GM23338 (cell line): Measurements from ENCODE around the gene PROCR. TPM values are rescaled to one million over a fixed set of nuclear protein-coding genes. Genes with fewer than 3 reads are reported as not detected.
"Not testable (repeated sequence)": the region's sequence is repeated elsewhere in the genome, so short reads cannot be mapped to it uniquely, and the experiment has no call there.

Experiments used
- ATAC-seq: fragments of 200-7000 bp; cut with Tn5 transposase; 3 replicates; pipeline ENCODE4 v1.9.1; 2020
- DNase-seq: peaks from one replicate; pipeline ENCODE4 v3.0.0-alpha.2; 2015; ENCODE audit warnings: low spot score
- H2AFZ ChIP-seq: fragments of 200-600 bp; sonication (generic); 2 replicates; pipeline ENCODE4 v1.8.0; 2016; ENCODE audit warnings: antibody characterized with exemption, mild to moderate bottlenecking, moderate library complexity
- H3F3A ChIP-seq: fragments of 200-600 bp; sonication (generic); replicated peaks from 2 replicates; pipeline ENCODE4 v1.8.0; 2017; ENCODE audit warnings: antibody characterized with exemption, mixed run types, low read depth
- H3K27ac ChIP-seq: fragments of 200-600 bp; sonication (generic); 2 replicates; pipeline ENCODE4 v1.6.1; 2016; ENCODE audit warnings: low read depth
- H3K27me3 ChIP-seq: fragments of 200-600 bp; sonication (generic); 2 replicates; pipeline ENCODE4 v1.8.0; 2016; ENCODE audit warnings: mild to moderate bottlenecking, mixed run types, moderate library complexity; ENCODE audit not compliant: insufficient read depth
- H3K36me3 ChIP-seq: fragments of 200-600 bp; sonication (generic); 2 replicates; pipeline ENCODE4 v1.8.0; 2016; ENCODE audit warnings: mild to moderate bottlenecking; ENCODE audit not compliant: insufficient read depth
- H3K4me1 ChIP-seq: fragments of 200-600 bp; sonication (generic); 2 replicates; pipeline ENCODE4 v1.8.0; 2016; ENCODE audit warnings: mild to moderate bottlenecking, moderate library complexity; ENCODE audit not compliant: insufficient read depth
- H3K4me2 ChIP-seq: fragments of 200-600 bp; sonication (generic); 2 replicates; pipeline ENCODE4 v1.7.1; 2017; ENCODE audit warnings: mixed run types
- H3K4me3 ChIP-seq: fragments of 200-600 bp; sonication (generic); 2 replicates; pipeline ENCODE4 v1.6.1; 2016; ENCODE audit warnings: mixed run types
- H3K79me2 ChIP-seq: fragments of 200-600 bp; sonication (generic); replicated peaks from 2 replicates; pipeline ENCODE4 v1.8.0; 2017; ENCODE audit warnings: mild to moderate bottlenecking; ENCODE audit not compliant: insufficient read depth
- H3K9me2 ChIP-seq: fragments of 200-600 bp; sonication (generic); 2 replicates; pipeline ENCODE4 v1.8.0; 2017; ENCODE audit not compliant: insufficient read depth
- H4K20me1 ChIP-seq: fragments of 200-600 bp; sonication (generic); replicated peaks from 2 replicates; pipeline ENCODE4 v1.8.0; 2017; ENCODE audit warnings: mild to moderate bottlenecking; ENCODE audit not compliant: insufficient read depth
- H3K27ac Mint-ChIP-seq: 2 replicates; pipeline ENCODE4 v1.8.0; 2020; ENCODE audit warnings: inconsistent platforms, mild to moderate bottlenecking, moderate library complexity, mixed read lengths
- H3K27me3 Mint-ChIP-seq: 3 replicates; pipeline ENCODE4 v1.8.0; 2022; ENCODE audit warnings: low read depth, mild to moderate bottlenecking, moderate library complexity, mixed read lengths, inconsistent platforms; ENCODE audit not compliant: insufficient read depth, poor library complexity
- H3K36me3 Mint-ChIP-seq: 3 replicates; pipeline ENCODE4 v1.8.0; 2021; ENCODE audit warnings: low read depth, mild to moderate bottlenecking, inconsistent platforms, moderate library complexity, mixed read lengths
- H3K4me1 Mint-ChIP-seq: 3 replicates; pipeline ENCODE4 v1.8.0; 2020; ENCODE audit warnings: mild to moderate bottlenecking, inconsistent platforms, mixed read lengths
- H3K4me3 Mint-ChIP-seq: 3 replicates; pipeline ENCODE4 v1.8.0; 2021; ENCODE audit warnings: moderate library complexity, mild to moderate bottlenecking, inconsistent platforms, mixed read lengths
- H3K9me3 Mint-ChIP-seq: 3 replicates; pipeline ENCODE4 v1.8.0; 2020; ENCODE audit warnings: moderate library complexity, mild to moderate bottlenecking, inconsistent platforms, mixed read lengths
- CREB1 ChIP-seq: fragments of 250-450 bp; sonication (Bioruptor Pico); IDR thresholded peaks from 2 replicates; pipeline ENCODE4 v1.5.0; 2020; ENCODE audit warnings: low read depth, mild to moderate bottlenecking, moderate library complexity
- EZH2 ChIP-seq: fragments of 200-600 bp; sonication (generic); IDR thresholded peaks from one replicate; pipeline ENCODE4 v1.8.0; 2017; ENCODE audit warnings: antibody characterized with exemption, mild to moderate bottlenecking, low read depth; ENCODE audit not compliant: unreplicated experiment
- EZH2phosphoT487 ChIP-seq: fragments of 200-600 bp; sonication (generic); IDR thresholded peaks from one replicate; pipeline ENCODE4 v1.8.1; 2018; ENCODE audit warnings: antibody characterized with exemption; ENCODE audit not compliant: unreplicated experiment
- NANOG ChIP-seq: IDR thresholded peaks from 2 replicates; pipeline ENCODE4 v1.6.1; 2016; ENCODE audit warnings: antibody characterized with exemption, borderline replicate concordance
- POLR2AphosphoS5 ChIP-seq: IDR thresholded peaks from 2 replicates; pipeline ENCODE4 v1.6.1; 2016; ENCODE audit warnings: antibody characterized with exemption, low read depth
- REST ChIP-seq: IDR thresholded peaks from one replicate; pipeline ENCODE4 v1.6.1; 2018; ENCODE audit warnings: antibody characterized with exemption; ENCODE audit not compliant: unreplicated experiment
- STAT1 ChIP-seq: IDR thresholded peaks from one replicate; pipeline ENCODE4 v1.6.1; 2016; ENCODE audit warnings: antibody characterized with exemption; ENCODE audit not compliant: unreplicated experiment
- ZNF462 ChIP-seq: fragments of 250-450 bp; sonication (Bioruptor Pico); IDR thresholded peaks from 2 replicates; pipeline ENCODE4 v1.5.0; 2020; ENCODE audit warnings: mild to moderate bottlenecking, moderate library complexity
- polyA plus RNA-seq: library from polyadenylated mRNA; unstranded; fragments of >200 nt; fragmentation: Nextera tagmentation; extraction: Ambion mirVana; gene quantifications from 2 replicates; pipeline ENCODE4 v1.2.1, GENCODE V29; 2016
- total RNA-seq: library from RNA; depleted of rRNA; stranded (reverse); fragments of >200 nt; shearing (Covaris generic); gene quantifications from 2 replicates; pipeline ENCODE4 v1.2.3, GENCODE V29; 2014
- TF ChIP-seq, protein P1 (sequence below): IDR thresholded peaks from 2 replicates; pipeline ENCODE4 v1.6.1; 2016; ENCODE audit warnings: antibody characterized with exemption

The PROCR gene
- total and polyA plus RNA-seq, 2 experiments from 2014 or later: 32.9 to 36.1 TPM

DNA sequence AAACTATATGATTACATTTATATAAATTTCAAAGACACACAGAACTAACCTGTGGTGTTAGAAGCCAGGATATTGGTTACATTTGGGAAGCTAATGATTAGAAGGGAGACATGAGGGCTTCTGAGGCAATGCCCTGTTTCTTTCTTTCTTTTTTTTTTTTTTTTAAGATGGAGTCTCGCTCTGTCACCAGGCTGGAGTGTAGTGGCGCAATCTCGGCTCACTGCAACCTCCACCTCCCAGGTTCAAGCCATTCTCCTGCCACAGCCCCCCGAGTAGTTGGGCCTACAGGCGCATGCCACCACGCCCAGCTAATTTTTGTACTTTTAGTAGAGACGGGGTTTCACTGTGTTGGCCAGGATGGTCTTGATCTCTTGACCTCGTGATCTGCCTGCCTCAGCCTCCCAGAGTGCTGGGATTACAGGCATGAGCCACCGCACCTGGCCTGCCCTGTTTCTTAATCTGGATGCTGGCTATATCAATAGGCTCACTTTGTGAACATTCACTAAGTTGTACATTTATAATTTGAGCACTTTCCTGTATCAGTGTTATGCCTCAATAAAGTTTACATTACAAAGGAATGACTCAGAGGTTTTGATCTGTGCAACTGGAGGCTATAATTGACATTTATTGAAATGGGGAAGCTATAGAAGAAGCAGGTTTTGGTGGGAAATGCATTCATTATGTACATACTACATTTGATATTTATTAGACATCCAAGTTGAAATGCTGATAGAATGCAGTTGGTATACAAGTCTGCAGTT, 21.3 kb downstream of the PROCR start:
- H3K27me3 Mint-ChIP-seq, H3K9me2 ChIP-seq, H3K79me2 ChIP-seq, H3K4me3 ChIP-seq, H3K27me3 ChIP-seq, H3K27ac ChIP-seq, ATAC-seq, H3K4me3 Mint-ChIP-seq, H3K36me3 ChIP-seq, H2AFZ ChIP-seq, H3F3A ChIP-seq, H3K4me1 ChIP-seq, H3K4me2 ChIP-seq, DNase-seq, H3K27ac Mint-ChIP-seq, H4K20me1 ChIP-seq: not testable (repeated sequence)
- H3K4me1 Mint-ChIP-seq: peaks cover 21% of the 10 kb centered on the region
- peaks cover 14% of the 10 kb centered on the region; the same call in 1 of the 3 replicates for H3K36me3 Mint-ChIP-seq
- H3K9me3 Mint-ChIP-seq: peaks cover 49% of the 10 kb centered on the region

DNA sequence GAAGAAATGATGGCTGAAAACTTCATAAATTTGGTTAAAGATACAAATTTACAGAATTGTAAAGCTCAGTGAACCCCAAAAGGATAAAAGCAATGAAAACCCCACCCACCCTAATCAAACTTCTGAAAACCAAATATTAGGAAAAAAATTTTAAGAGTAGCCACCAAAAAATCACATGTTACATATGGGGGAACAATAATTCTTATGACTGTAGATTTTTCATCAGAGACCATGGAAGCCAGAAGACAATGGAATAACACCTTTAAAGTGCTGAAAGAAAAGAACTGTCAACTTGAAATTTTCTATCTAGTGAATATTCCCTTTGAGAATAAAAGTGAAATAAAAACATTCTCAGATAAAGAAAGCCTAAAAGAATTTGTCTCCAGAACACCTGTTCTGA, 24.4 kb downstream of the PROCR start:
- no peaks in the 10 kb centered on the region for H4K20me1 ChIP-seq
- Mint-ChIP-seq H3K36me3 (peaks cover 18% of the 10 kb centered on the region; the same call in 2 of the 3 replicates), H3K27ac (no peak overlapping the region), H3K27me3 (peaks cover 2% of the 10 kb centered on the region), H3K4me1 (peaks cover 12% of the 10 kb centered on the region), H3K9me3 (peaks cover 49% of the 10 kb centered on the region), H3K4me3 (no peak overlapping the region)
- no peak overlapping the region for H3K4me2 ChIP-seq
- H3K27ac ChIP-seq: no peak overlapping the region
- H3K9me2 ChIP-seq: no peaks in the 10 kb centered on the region
- H3K36me3 ChIP-seq: no peaks in the 10 kb centered on the region
- DNase-seq (no peak), ATAC-seq (no peak)
- peaks cover 5% of the 10 kb centered on the region; the same call in 1 of the 2 replicates for H3K4me1 ChIP-seq
- no peaks in the 10 kb centered on the region for H3F3A ChIP-seq
- H3K79me2 ChIP-seq: no peaks in the 10 kb centered on the region
- H3K4me3 ChIP-seq: no peak overlapping the region
- H2AFZ ChIP-seq: no peak overlapping the region
- H3K27me3 ChIP-seq: no peaks in the 10 kb centered on the region
- no peak for TF ChIP-seq POLR2AphosphoS5
- TF ChIP-seq EZH2phosphoT487: no peak
- TF ChIP-seq REST: no peak
- TF ChIP-seq ZNF462 (CRISPR knock-in tag): no peak
- TF ChIP-seq CREB1 (CRISPR knock-in tag): no peak
- TF ChIP-seq NANOG: no peak
- TF ChIP-seq EZH2: no peak
- TF ChIP-seq, protein P1, sequence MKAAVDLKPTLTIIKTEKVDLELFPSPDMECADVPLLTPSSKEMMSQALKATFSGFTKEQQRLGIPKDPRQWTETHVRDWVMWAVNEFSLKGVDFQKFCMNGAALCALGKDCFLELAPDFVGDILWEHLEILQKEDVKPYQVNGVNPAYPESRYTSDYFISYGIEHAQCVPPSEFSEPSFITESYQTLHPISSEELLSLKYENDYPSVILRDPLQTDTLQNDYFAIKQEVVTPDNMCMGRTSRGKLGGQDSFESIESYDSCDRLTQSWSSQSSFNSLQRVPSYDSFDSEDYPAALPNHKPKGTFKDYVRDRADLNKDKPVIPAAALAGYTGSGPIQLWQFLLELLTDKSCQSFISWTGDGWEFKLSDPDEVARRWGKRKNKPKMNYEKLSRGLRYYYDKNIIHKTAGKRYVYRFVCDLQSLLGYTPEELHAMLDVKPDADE: no peak
- TF ChIP-seq STAT1: no peak
